Measurements from ENCODE around the gene PSMD9. TPM values are rescaled to one million over a fixed set of nuclear protein-coding genes. Genes with fewer than 3 reads are reported as not detected.

The PSMD9 gene
- total and polyA plus RNA-seq, 10 of the 15 experiments (the other 5 are each of a cell fraction or from before 2014, with no cell fraction given): 14.6 to 152 (median 58.1) TPM

DNA sequence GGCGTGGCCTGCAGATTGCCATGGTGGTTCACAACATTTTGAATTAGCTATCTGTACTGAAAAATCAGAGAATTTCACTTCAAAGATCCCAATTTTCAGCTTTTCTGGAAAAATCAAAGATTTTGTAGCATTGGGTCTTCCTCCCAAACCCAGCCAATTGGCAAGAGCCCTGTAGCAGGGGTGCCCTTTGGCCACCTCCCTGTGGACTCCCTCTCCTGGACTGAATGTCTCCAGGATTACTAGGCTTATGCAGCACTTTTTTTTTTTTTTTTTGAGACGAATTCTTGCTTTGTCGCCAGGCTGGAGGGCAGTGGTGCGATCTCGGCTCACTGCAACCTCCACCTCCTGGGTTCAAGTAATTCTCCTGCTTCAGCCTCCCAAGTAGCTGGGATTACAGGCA is 9.7 kb downstream of the PSMD9 start:
- Histone ChIP-seq H2AFZ (ENCODE audit: control insufficient read depth, low read depth, low read length) (no peak overlapping the region), H3K36me3 (ENCODE audit: control insufficient read depth in 2 of 2, insufficient read depth in 2 of 2, low read length in 1 of 2) (peaks cover 20 to 23% of the 10 kb centered on the region in 2 experiments), H3K79me2 (ENCODE audit: control insufficient read depth, insufficient read depth, low read length) (peaks cover 2% of the 10 kb centered on the region; the same call in 1 of the 2 replicates), H3K9me3 (replicated peaks; ENCODE audit: control insufficient read depth, insufficient read depth, low read length) (no peaks in the 10 kb centered on the region), H3K27me3 (replicated peaks in 1 of 2; ENCODE audit: control insufficient read depth in 2 of 2, insufficient read depth in 2 of 2, low read length in 1 of 2) (no peaks in the 10 kb centered on the region), H4K20me1 (ENCODE audit: control insufficient read depth, insufficient read depth) (no peaks in the 10 kb centered on the region), H3K27ac (ENCODE audit: control insufficient read depth, insufficient read depth) (no peak overlapping the region), H3K4me2 (ENCODE audit: control insufficient read depth, insufficient read depth) (no peak overlapping the region), H3K4me3 (no peak overlapping the region), H3K4me1 (ENCODE audit: control insufficient read depth, insufficient read depth, low read length) (no peaks in the 10 kb centered on the region; the same call in 1 of the 2 replicates), H3K9ac (ENCODE audit: control insufficient read depth, insufficient read depth, low read length) (no peak overlapping the region)
- ChIA-PET RAD21 (ENCODE audit: unreplicated experiment) (interaction anchor here (1.0 kb wide), 1 partner anchor 86 kb away, joined by 3 read pairs; no protein-coding TSS in a partner anchor), SMC1A (ENCODE audit: uncharacterized antibody, unreplicated experiment) (no interaction called here), POLR2A (interaction anchor here (0.6 kb wide), 1 partner anchor 10 kb away, joined by 3 read pairs; no protein-coding TSS in a partner anchor), CTCF (interaction anchor here (0.6 to 1.6 kb wide), 3 partner anchors 11 to 889 kb away, joined by 3 read pairs; partner anchors contain the start of gene RHOF)
- WGBS (ENCODE audit: insufficient coverage, insufficient replicate concordance, low lambda C conversion rate, missing lambda C conversion rate): 78% methylated on average over 5 of the region's 5 CpGs
- BruUV-seq (replicated peaks): no TSS peak
- FAIRE-seq (no peak), ATAC-seq (no peak), DNase-seq (ENCODE audit: low read depth, low spot score) (no peak)
- intact Hi-C loops (cut with micrococcal nuclease; ENCODE audit: unreplicated experiment): no loop called here
- TF ChIP-seq KAT2A (conservative IDR thresholded peaks at IDR 0.05; ENCODE audit: control insufficient read depth, low read depth, low read length): no peak
- TF ChIP-seq NR2C1 (IDR thresholded peaks at IDR 0.05): no peak
- TF ChIP-seq, protein P1, sequence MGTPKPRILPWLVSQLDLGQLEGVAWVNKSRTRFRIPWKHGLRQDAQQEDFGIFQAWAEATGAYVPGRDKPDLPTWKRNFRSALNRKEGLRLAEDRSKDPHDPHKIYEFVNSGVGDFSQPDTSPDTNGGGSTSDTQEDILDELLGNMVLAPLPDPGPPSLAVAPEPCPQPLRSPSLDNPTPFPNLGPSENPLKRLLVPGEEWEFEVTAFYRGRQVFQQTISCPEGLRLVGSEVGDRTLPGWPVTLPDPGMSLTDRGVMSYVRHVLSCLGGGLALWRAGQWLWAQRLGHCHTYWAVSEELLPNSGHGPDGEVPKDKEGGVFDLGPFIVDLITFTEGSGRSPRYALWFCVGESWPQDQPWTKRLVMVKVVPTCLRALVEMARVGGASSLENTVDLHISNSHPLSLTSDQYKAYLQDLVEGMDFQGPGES (IDR thresholded peaks at IDR 0.05): no peak
- TF ChIP-seq SP1 (IDR thresholded peaks at IDR 0.05; ENCODE audit: low read depth, low read length): no peak
- no peak for TF ChIP-seq STAT1 (conservative IDR thresholded peaks at IDR 0.05)
- in situ Hi-C loops (cut with MboI): no loop called here

DNA sequence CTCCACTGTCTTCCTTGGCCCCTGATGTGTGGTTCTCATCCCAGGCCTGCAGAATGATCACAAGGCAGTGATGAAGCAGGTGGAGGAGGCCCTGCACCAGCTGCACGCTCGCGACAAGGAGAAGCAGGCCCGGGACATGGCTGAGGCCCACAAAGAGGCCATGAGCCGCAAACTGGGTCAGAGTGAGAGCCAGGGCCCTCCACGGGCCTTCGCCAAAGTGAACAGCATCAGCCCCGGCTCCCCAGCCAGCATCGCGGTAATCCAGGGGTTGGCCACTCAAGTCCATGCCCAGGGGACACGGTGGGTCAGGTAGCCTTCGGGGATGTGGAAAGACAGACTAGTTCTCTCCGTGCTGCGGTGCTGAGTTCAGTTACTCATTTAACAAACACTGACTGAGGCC is 11.0 kb downstream of the PSMD9 start:
- no peak for FAIRE-seq
- TF ChIP-seq EZH2 (IDR thresholded peaks at IDR 0.05; ENCODE audit: borderline replicate concordance, control insufficient read depth, low read depth, low read length) (no peak), FOS (IDR thresholded peaks at IDR 0.05; ENCODE audit: borderline replicate concordance, extremely low read depth, insufficient read length) (no peak)
- whole genome bisulfite sequencing (ENCODE audit: insufficient coverage, insufficient replicate concordance, low lambda C conversion rate, missing lambda C conversion rate): 92% methylated on average over 14 of the region's 14 CpGs

More for the DNA sequence above, 11.0 kb downstream of the PSMD9 start:
- no TSS peak for BruUV-seq (replicated peaks)
- SMC1A ChIA-PET (ENCODE audit: uncharacterized antibody, unreplicated experiment): no interaction called here
- no peak overlapping the region for H3K9ac ChIP-seq (ENCODE audit: control insufficient read depth, insufficient read depth, low read length)
- no peaks in the 10 kb centered on the region for H3K9me3 ChIP-seq (replicated peaks; ENCODE audit: control insufficient read depth, insufficient read depth, low read length)
- RAD21 ChIA-PET (ENCODE audit: unreplicated experiment): no interaction called here
- H3K4me3 ChIP-seq: no peak overlapping the region
- POLR2A ChIA-PET: interaction anchor here (0.6 kb wide), 2 partner anchors 31 to 103 kb away, joined by 3 read pairs; no protein-coding TSS in a partner anchor
- no peak overlapping the region for H2AFZ ChIP-seq (ENCODE audit: control insufficient read depth, low read depth, low read length)
- no peaks in the 10 kb centered on the region for H3K27me3 ChIP-seq (replicated peaks in 1 of 2; ENCODE audit: control insufficient read depth in 2 of 2, insufficient read depth in 2 of 2, low read length in 1 of 2)
- intact Hi-C loops (cut with micrococcal nuclease; ENCODE audit: unreplicated experiment) (no loop called here), in situ Hi-C loops (cut with MboI) (no loop called here)
- peaks cover 22 to 23% of the 10 kb centered on the region in 2 experiments for H3K36me3 ChIP-seq (ENCODE audit: control insufficient read depth in 2 of 2, insufficient read depth in 2 of 2, low read length in 1 of 2)
- H3K79me2 ChIP-seq (ENCODE audit: control insufficient read depth, insufficient read depth, low read length): no peaks in the 10 kb centered on the region
- H3K4me2 ChIP-seq (ENCODE audit: control insufficient read depth, insufficient read depth): no peak overlapping the region
- no peak overlapping the region for H3K27ac ChIP-seq (ENCODE audit: control insufficient read depth, insufficient read depth)
- DNase-seq (ENCODE audit: low read depth, low spot score): no peak
- CTCF ChIA-PET: no interaction called here
- ATAC-seq: no peak
- no peaks in the 10 kb centered on the region for H3K4me1 ChIP-seq (ENCODE audit: control insufficient read depth, insufficient read depth, low read length)
- H4K20me1 ChIP-seq (ENCODE audit: control insufficient read depth, insufficient read depth): no peaks in the 10 kb centered on the region

All from GM12878 (cell line).